Measurements from ENCODE around the gene UPF3A.

DNA sequence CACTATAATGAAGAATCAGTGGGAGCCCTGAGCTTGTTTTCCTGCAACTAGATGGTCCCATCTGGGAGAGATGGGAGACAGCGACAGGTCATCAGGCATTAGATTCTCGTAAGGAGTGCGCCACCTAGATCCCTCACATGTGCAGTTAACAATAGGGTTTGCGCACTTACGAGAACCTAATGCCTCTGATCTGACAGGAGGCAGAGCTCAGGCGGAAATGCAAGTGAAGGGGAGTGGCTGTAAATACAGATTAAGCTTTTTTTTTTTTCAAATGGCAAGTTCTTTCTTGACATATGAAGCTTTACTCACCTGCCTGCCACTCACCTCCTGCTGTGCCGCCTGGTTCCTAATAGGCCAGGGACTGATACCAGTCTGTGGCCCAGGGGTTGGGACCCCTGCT, 32.3 kb upstream of the UPF3A start:
- TF ChIP-seq CTCF (conservative IDR thresholded peaks at IDR 0.05; ENCODE audit: low read depth, low read length): no peak
- TF ChIP-seq MXI1 (IDR thresholded peaks at IDR 0.05; ENCODE audit: borderline replicate concordance, low read depth, low read length): no peak
- TF ChIP-seq CEBPB (IDR thresholded peaks at IDR 0.05; ENCODE audit: low read depth, low read length): no peak
- TF ChIP-seq POLR2A (IDR thresholded peaks at IDR 0.05; ENCODE audit: low read depth, low read length): no peak
